HCT116 (cell line): ENCODE measurements around the gene CAB39. TPM values are rescaled to one million over a fixed set of nuclear protein-coding genes. Genes with fewer than 3 reads are reported as not detected.
A peak's percentile ranks its signal among the peaks of the same experiment; 100 is the strongest.

ENCODE experiments used
- ATAC-seq: fragments of 200-7000 bp; cut with Tn5 transposase; 2 replicates; pipeline ENCODE4 v1.9.1; 2020; ENCODE audit warnings: mild to moderate bottlenecking, moderate library complexity
- BruUV-seq: library from RNA; stranded (reverse); fragments of 400-500 nt; replicated peaks from 2 replicates; lab custom pipeline; 2021; lab: Mats Ljungman, UMichigan
- CTCF ChIA-PET: fragments of 300-600 bp; sonication (Branson Sonifier 250); formaldehyde crosslinking; loops from one replicate; lab custom pipeline; 2021; ENCODE audit warnings: antibody characterized with exemption; lab: Charles Lee
- POLR2A ChIA-PET: fragments of 300-600, 350-600 bp; sonication (Branson Sonifier 250); formaldehyde crosslinking; loops from one replicate; lab custom pipeline; 2021; ENCODE audit warnings: antibody characterized with exemption; lab: Charles Lee
- RAD21 ChIA-PET, 2 experiments: fragments of 300-600 bp; sonication (Branson Sonifier 250); formaldehyde crosslinking; loops; one replicate each; lab custom pipeline; 2023; ENCODE audit warnings: low total read pairs in 2 of 2; ENCODE audit not compliant: uncharacterized antibody in 2 of 2, unreplicated experiment in 2 of 2, low non-redundant PET in 1 of 2; lab: Charles Lee
- DNase-seq: peaks from one replicate; pipeline ENCODE4 v3.0.0-alpha.2; 2010; ENCODE audit warnings: low read depth, low spot score
- H2AFZ ChIP-seq: fragments of 200-600 bp; shearing (Covaris generic), sonication (generic); 2 replicates; pipeline ENCODE4 v1.6.1; 2017; ENCODE audit warnings: low read depth, mixed run types, mixed read lengths, antibody characterized with exemption, low read length; ENCODE audit not compliant: poor library complexity, severe bottlenecking
- H3K27ac ChIP-seq: 2 replicates; pipeline ENCODE4 v1.5.1; 2012; ENCODE audit warnings: low read depth, low read length
- H3K27me3 ChIP-seq: fragments of 200-600 bp; sonication (generic); 2 replicates; pipeline ENCODE4 v1.6.1; 2016; ENCODE audit warnings: mixed run types, low read length, mixed read lengths; ENCODE audit not compliant: insufficient read depth
- H3K36me3 ChIP-seq, 2 experiments: fragments of 200-500 bp in 1 of 2; fragments of 200-600 bp in 1 of 2; sonication (Bioruptor generic) in 1 of 2; sonication (generic) in 1 of 2; 2 replicates each; pipeline versions ENCODE4 v1.5.1 to v1.6.1; 2014 to 2016; ENCODE audit warnings: low read length in 2 of 2, inconsistent platforms in 1 of 2, mixed read lengths in 1 of 2, mixed run types in 1 of 2; ENCODE audit not compliant: insufficient read depth in 2 of 2, control insufficient read depth in 1 of 2
- H3K4me1 ChIP-seq, 2 experiments: fragments of 200-600 bp in 1 of 2; sonication (generic) in 1 of 2; 2 replicates each; pipeline versions ENCODE4 v1.5.1 to v1.6.1; 2012 to 2017; ENCODE audit warnings: low read length in 2 of 2, inconsistent platforms in 1 of 2, mild to moderate bottlenecking in 1 of 2, mixed read lengths in 1 of 2, mixed run types in 1 of 2, moderate library complexity in 1 of 2; ENCODE audit not compliant: insufficient read depth in 2 of 2, control insufficient read depth in 1 of 2
- H3K4me2 ChIP-seq: fragments of 200-600 bp; sonication (generic); 2 replicates; pipeline ENCODE4 v1.6.1; 2017; ENCODE audit warnings: mixed run types, low read length, mixed read lengths
- H3K4me3 ChIP-seq, 2 experiments: fragments of 200-600 bp in 1 of 2; sonication (generic) in 1 of 2; replicated peaks in 1 of 2; 2 replicates each; pipeline ENCODE4 v1.5.1; 2011 to 2016; ENCODE audit warnings: low read length in 2 of 2, control low read depth in 1 of 2, low read depth in 1 of 2, mild to moderate bottlenecking in 1 of 2, mixed read lengths in 1 of 2, mixed run types in 1 of 2
- H3K79me2 ChIP-seq: fragments of 200-600 bp; sonication (generic); 2 replicates; pipeline ENCODE4 v1.6.1; 2017; ENCODE audit warnings: mild to moderate bottlenecking, mixed run types, low read length, moderate library complexity, mixed read lengths; ENCODE audit not compliant: insufficient read depth
- H3K9ac ChIP-seq: fragments of 200-600 bp; sonication (generic); 2 replicates; pipeline ENCODE4 v1.6.1; 2016; ENCODE audit warnings: low read length, mixed read lengths
- H3K9me2 ChIP-seq: fragments of 200-600 bp; sonication (generic), shearing (Covaris generic); 2 replicates; pipeline ENCODE4 v1.6.1; 2017; ENCODE audit warnings: mixed run types, mild to moderate bottlenecking, moderate library complexity; ENCODE audit not compliant: insufficient read depth
- H3K9me3 ChIP-seq, 2 experiments: fragments of 200-500 bp in 1 of 2; fragments of 200-600 bp in 1 of 2; sonication (Bioruptor generic) in 1 of 2; sonication (generic) in 1 of 2; 2 replicates each; pipeline ENCODE4 v1.6.1; 2014 to 2017; ENCODE audit warnings: low read length in 2 of 2, mixed read lengths in 2 of 2, inconsistent platforms in 1 of 2, low read depth in 1 of 2, mild to moderate bottlenecking in 1 of 2, mixed run types in 1 of 2, moderate library complexity in 1 of 2; ENCODE audit not compliant: control insufficient read depth in 1 of 2, insufficient read depth in 1 of 2
- H4K20me1 ChIP-seq: fragments of 200-600 bp; sonication (generic), shearing (Covaris generic); 2 replicates; pipeline ENCODE4 v1.6.1; 2017; ENCODE audit warnings: mixed run types, mild to moderate bottlenecking, moderate library complexity; ENCODE audit not compliant: insufficient read depth
- EGR1 ChIP-seq: IDR thresholded peaks from 2 replicates; pipeline ENCODE4 v1.6.1; 2012; ENCODE audit warnings: low read depth
- RAD21 ChIP-seq: IDR thresholded peaks from 2 replicates; pipeline ENCODE4 v1.6.1; 2012; ENCODE audit warnings: low read depth, mild to moderate bottlenecking
- SIN3A ChIP-seq: IDR thresholded peaks from 2 replicates; pipeline ENCODE4 v1.6.1; 2012; ENCODE audit warnings: low read depth
- SP1 ChIP-seq: IDR thresholded peaks from 2 replicates; pipeline ENCODE4 v1.6.1; 2012; ENCODE audit warnings: low read depth
- intact Hi-C: fragments of 100-400 bp; cut with micrococcal nuclease; formaldehyde crosslinking; loops from 2 replicates; pipeline ENCODE4 v1.10.0; 2022
- total RNA-seq: library from RNA; stranded (reverse); gene quantifications from one replicate; pipeline ENCODE4 v1.2.1, GENCODE V29; 2021; ENCODE audit not compliant: unreplicated experiment
- TF ChIP-seq, protein P1 (sequence below): IDR thresholded peaks from 2 replicates; pipeline ENCODE4 v1.6.1; 2012; ENCODE audit warnings: low read depth
- TF ChIP-seq, protein P2 (sequence below): IDR thresholded peaks from 2 replicates; pipeline ENCODE4 v1.6.1; 2012

CAB39 gene
- total RNA-seq, 1 experiment from 2014 or later, result 63.6 TPM

DNA sequence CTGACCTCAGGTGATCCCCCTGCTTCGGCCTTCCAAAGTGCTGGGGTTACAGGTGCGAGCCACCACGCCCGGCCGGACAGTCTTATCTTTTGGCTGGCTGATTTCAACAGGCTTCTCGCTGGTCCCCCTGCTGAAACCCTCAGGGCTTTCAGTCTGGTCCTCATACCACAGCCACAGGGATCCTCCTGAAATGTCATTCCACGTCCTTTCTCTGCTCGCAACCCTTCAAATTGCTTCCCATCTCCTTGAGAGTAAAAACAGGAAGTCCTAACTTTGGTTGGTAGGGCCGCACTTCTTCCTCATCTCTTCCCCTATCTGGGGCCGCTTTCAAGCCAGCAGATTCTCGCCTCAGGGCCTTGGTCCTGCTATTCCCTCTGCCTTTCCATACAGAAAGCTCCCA, 1.4 kb upstream of the CAB39 start:
- 0 out of 2 replicates have a peak overlapping the region, but pooled peaks have one; percentile 7 for H3K27ac ChIP-seq
- no peak overlapping the region for H3K4me3 ChIP-seq
- DNase-seq (no peak), ATAC-seq (no peak)
- H2AFZ ChIP-seq, result no peak overlapping the region
- no TSS peak for BruUV-seq
- intact Hi-C loops, result loop anchor here (5.0 to 10.0 kb wide), 2 partner anchors 96 to 389 kb away; no protein-coding TSS in a partner anchor
- no peaks in the 10 kb centered on the region for H3K9me2 ChIP-seq
- CTCF ChIA-PET, result no interaction called here
- TF ChIP-seq SIN3A (no peak), RAD21 (no peak), EGR1 (no peak), SP1 (no peak)
- TF ChIP-seq, protein P1, sequence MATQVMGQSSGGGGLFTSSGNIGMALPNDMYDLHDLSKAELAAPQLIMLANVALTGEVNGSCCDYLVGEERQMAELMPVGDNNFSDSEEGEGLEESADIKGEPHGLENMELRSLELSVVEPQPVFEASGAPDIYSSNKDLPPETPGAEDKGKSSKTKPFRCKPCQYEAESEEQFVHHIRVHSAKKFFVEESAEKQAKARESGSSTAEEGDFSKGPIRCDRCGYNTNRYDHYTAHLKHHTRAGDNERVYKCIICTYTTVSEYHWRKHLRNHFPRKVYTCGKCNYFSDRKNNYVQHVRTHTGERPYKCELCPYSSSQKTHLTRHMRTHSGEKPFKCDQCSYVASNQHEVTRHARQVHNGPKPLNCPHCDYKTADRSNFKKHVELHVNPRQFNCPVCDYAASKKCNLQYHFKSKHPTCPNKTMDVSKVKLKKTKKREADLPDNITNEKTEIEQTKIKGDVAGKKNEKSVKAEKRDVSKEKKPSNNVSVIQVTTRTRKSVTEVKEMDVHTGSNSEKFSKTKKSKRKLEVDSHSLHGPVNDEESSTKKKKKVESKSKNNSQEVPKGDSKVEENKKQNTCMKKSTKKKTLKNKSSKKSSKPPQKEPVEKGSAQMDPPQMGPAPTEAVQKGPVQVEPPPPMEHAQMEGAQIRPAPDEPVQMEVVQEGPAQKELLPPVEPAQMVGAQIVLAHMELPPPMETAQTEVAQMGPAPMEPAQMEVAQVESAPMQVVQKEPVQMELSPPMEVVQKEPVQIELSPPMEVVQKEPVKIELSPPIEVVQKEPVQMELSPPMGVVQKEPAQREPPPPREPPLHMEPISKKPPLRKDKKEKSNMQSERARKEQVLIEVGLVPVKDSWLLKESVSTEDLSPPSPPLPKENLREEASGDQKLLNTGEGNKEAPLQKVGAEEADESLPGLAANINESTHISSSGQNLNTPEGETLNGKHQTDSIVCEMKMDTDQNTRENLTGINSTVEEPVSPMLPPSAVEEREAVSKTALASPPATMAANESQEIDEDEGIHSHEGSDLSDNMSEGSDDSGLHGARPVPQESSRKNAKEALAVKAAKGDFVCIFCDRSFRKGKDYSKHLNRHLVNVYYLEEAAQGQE, result no peak
- TF ChIP-seq, protein P2, sequence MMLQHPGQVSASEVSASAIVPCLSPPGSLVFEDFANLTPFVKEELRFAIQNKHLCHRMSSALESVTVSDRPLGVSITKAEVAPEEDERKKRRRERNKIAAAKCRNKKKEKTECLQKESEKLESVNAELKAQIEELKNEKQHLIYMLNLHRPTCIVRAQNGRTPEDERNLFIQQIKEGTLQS, result no peak
- H3K27me3 ChIP-seq, result no peaks in the 10 kb centered on the region
- no peak overlapping the region for H3K9ac ChIP-seq
- H3K36me3 ChIP-seq, result peaks cover 0 to 2% of the 10 kb centered on the region in 2 experiments; a peak in 1 of 4 replicates
- peaks cover 34% of the 10 kb centered on the region for H3K79me2 ChIP-seq
- no peaks in the 10 kb centered on the region for H3K9me3 ChIP-seq
- H4K20me1 ChIP-seq, result peaks cover 9% of the 10 kb centered on the region; the same call in 1 of the 2 replicates
- H3K4me2 ChIP-seq, result no peak overlapping the region
- peaks cover 15 to 45% of the 10 kb centered on the region in 2 experiments; a peak in 3 of 4 replicates for H3K4me1 ChIP-seq
- RAD21 ChIA-PET, result no interaction called here
- POLR2A ChIA-PET, result no interaction called here
